Measurements from ENCODE around the gene SON. TPM values are rescaled to one million over a fixed set of nuclear protein-coding genes. Genes with fewer than 3 reads are reported as not detected.

Gene SON
- total RNA-seq = 100 to 1,000 TPM; 223 to 312 (median 267) TPM

DNA sequence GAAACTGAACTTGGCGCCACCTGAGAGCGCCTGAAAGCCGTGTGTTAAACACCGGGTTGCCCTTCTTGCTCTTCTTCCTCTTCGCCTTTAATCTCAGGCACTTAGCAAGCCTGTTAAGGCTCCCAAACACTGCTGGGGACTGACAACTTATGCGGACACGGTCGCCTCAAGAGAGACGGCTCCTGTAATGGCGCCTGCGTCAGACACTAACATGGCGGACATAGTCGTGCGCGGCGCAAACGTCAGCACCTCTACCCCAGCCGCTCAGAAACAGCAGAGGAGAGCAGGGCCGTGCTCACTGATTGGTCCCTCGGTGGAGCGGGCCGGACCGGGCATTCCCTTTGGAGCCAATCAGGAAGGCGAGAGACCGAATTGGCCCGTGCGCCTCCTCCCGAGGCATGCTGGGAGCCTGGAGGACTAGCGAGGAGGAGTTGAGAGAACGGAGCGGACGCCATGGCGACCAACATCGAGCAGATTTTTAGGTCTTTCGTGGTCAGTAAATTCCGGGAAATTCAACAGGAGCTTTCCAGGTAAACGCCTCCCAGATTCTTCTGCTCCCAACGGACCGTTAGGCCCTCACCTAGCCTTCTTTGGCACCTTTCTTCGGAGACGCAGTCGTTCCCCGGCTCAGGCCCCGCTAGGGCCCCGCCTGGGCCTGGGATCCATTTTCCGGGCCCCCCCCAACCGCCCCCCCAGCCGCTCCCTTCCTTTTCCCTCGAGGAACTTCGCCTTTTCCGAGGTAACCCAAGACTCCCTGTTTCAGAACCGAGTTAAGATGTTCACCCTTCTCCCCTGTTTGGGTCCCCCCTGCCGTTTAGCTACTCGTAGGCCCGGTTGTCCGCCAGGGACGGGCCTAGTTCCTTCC lies at the start of gene SON:
Gene SON (plus strand): TSS at position 399 of the 865 bp plus-strand sequence. CDS start 55 bp downstream, at position 454.
- TF ChIP-seq CTCF (IDR thresholded peaks at IDR 0.05; ENCODE audit: low read depth) = no peak

GRCh38 chr21:33493756-33494155 lies 49.1 kb upstream of the SON start:
- TF ChIP-seq CTCF (IDR thresholded peaks at IDR 0.05; ENCODE audit: low read depth) = no peak

GRCh38 chr21:33495743-33496142 lies 47.1 kb upstream of the SON start:
- no peak for TF ChIP-seq CTCF (IDR thresholded peaks at IDR 0.05; ENCODE audit: low read depth)

DNA sequence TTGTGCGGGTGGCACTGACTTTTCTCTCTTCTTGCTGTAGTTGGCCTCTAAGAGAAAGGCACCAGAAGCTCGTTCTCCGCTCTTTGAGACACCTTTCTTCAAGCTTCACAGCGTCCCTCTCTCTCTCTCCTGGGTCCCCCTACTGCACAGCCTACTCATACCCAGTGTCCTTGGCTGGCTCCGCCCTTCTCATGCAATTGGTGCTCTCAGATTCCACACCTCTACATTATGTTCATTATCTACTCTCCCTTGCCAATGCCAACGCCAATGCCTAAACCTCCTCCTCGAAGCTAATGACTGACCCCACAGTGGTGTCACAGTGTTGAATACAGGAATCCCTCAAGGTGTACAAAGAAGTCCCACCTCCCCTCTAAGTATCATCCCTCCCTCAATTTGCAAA lies 46.5 kb upstream of the SON start:
- TF ChIP-seq CTCF (IDR thresholded peaks at IDR 0.05; ENCODE audit: low read depth) = no peak

DNA sequence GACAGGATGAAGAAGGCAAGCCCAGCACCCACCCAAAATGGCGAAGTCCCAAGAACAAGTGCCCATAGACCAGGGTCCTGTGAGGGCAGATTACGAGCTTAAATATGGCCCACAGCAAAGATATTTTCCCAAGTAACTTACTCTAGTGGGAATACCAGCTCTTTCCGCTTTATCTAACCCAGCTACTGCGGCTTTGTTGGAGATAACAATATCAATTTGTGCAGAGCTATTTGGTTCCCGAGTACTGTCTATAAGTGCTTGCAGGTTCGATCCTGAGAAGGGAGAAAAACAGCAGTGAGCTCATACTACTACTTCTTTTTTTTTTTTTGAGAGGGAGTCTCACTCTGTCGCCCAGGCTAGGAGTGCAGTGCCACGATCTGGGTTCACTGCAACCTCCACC lies 37.0 kb upstream of the SON start:
- no peak for TF ChIP-seq CTCF (IDR thresholded peaks at IDR 0.05; ENCODE audit: low read depth)

- TF ChIP-seq CTCF (IDR thresholded peaks at IDR 0.05; ENCODE audit: low read depth) = no peak
Observed at GRCh38 chr21:33510826-33511225, 32.0 kb upstream of the SON start.

- no peak for TF ChIP-seq CTCF (IDR thresholded peaks at IDR 0.05; ENCODE audit: low read depth)
Observed at GRCh38 chr21:33511639-33512038, 31.2 kb upstream of the SON start.

Measured in subcutaneous adipose tissue (tissue), 4 donors.